SK-N-SH (cell line): Measurements from ENCODE around the gene SH3GL2. TPM values are rescaled to one million over a fixed set of nuclear protein-coding genes. Genes with fewer than 3 reads are reported as not detected.
A peak's percentile ranks its signal among the peaks of the same experiment; 100 is the strongest.

Experiments
- CTCF ChIA-PET: fragments of 300-600, 350-600 bp; formaldehyde crosslinking; extraction: SDS; loops from one replicate; lab custom pipeline; 2021; lab: Yijun Ruan, JAX
- POLR2A ChIA-PET: fragments of 350-600 bp; sonication (Branson Sonifier 250); formaldehyde crosslinking; extraction: SDS; loops from one replicate; lab custom pipeline; 2020; ENCODE audit warnings: antibody characterized with exemption, inconsistent platforms; lab: Yijun Ruan, JAX
- DNase-seq: peaks from one replicate; pipeline ENCODE4 v3.0.0; 2012
- H2AFZ ChIP-seq: fragments of 200-600 bp; sonication (generic); 2 replicates; pipeline ENCODE4 v1.8.1; 2016; ENCODE audit warnings: antibody characterized with exemption, mild to moderate bottlenecking, low read depth
- H3F3A ChIP-seq: fragments of 200-600 bp; sonication (generic); replicated peaks from 2 replicates; pipeline ENCODE3; 2016; ENCODE audit warnings: antibody characterized with exemption, mild to moderate bottlenecking; ENCODE audit not compliant: insufficient read depth
- H3K27ac ChIP-seq, 2 experiments: fragments of 200-500 bp in 1 of 2; fragments of 200-600 bp in 1 of 2; sonication (Bioruptor generic) in 1 of 2; sonication (generic), shearing (Covaris generic) in 1 of 2; 2 replicates each; pipeline versions ENCODE4 v1.5.1 to v1.6.1; 2014 to 2016; ENCODE audit warnings: low read depth in 2 of 2, inconsistent platforms in 1 of 2, low read length in 1 of 2, mild to moderate bottlenecking in 1 of 2, mixed read lengths in 1 of 2
- H3K27me3 ChIP-seq: fragments of 200-600 bp; sonication (generic), shearing (Covaris generic); 2 replicates; pipeline ENCODE4 v1.6.1; 2016; ENCODE audit warnings: mixed run types; ENCODE audit not compliant: insufficient read depth
- H3K36me3 ChIP-seq, 2 experiments: fragments of 200-500 bp in 1 of 2; fragments of 200-600 bp in 1 of 2; sonication (Bioruptor generic) in 1 of 2; sonication (generic) in 1 of 2; replicated peaks in 1 of 2; 2 replicates each; pipeline versions ENCODE3 to v1.5.1; 2014 to 2016; ENCODE audit warnings: low read length in 1 of 2, mild to moderate bottlenecking in 1 of 2; ENCODE audit not compliant: insufficient read depth in 2 of 2, control insufficient read depth in 1 of 2
- H3K4me1 ChIP-seq, 2 experiments: fragments of 200-500 bp in 1 of 2; fragments of 200-600 bp in 1 of 2; sonication (Bioruptor generic) in 1 of 2; sonication (generic), shearing (Covaris generic) in 1 of 2; 2 replicates each; pipeline versions ENCODE4 v1.5.1 to v1.6.1; 2014 to 2016; ENCODE audit warnings: low read depth in 1 of 2, low read length in 1 of 2, mixed run types in 1 of 2; ENCODE audit not compliant: insufficient read depth in 2 of 2, control insufficient read depth in 1 of 2
- H3K4me2 ChIP-seq: fragments of 200-600 bp; sonication (generic), shearing (Covaris generic); 2 replicates; pipeline ENCODE4 v1.6.1; 2017; ENCODE audit warnings: mixed run types
- H3K4me3 ChIP-seq, 2 experiments: fragments of 200-500 bp in 1 of 2; fragments of 200-600 bp in 1 of 2; sonication (Bioruptor generic) in 1 of 2; sonication (generic), shearing (Covaris generic) in 1 of 2; 2 replicates each; pipeline versions ENCODE4 v1.5.1 to v1.8.1; 2014 to 2016; ENCODE audit warnings: low read depth in 2 of 2, inconsistent platforms in 1 of 2, low read length in 1 of 2, mild to moderate bottlenecking in 1 of 2, mixed read lengths in 1 of 2, moderate library complexity in 1 of 2
- H3K79me2 ChIP-seq: fragments of 200-600 bp; sonication (generic); 2 replicates; pipeline ENCODE4 v1.8.1; 2017; ENCODE audit warnings: mild to moderate bottlenecking; ENCODE audit not compliant: insufficient read depth
- H3K9ac ChIP-seq: fragments of 200-600 bp; sonication (generic); 2 replicates; pipeline ENCODE4 v1.6.1; 2017; ENCODE audit warnings: mixed run types
- H3K9me2 ChIP-seq: fragments of 200-600 bp; sonication (generic); 2 replicates; pipeline ENCODE4 v1.6.1; 2017; ENCODE audit warnings: mixed run types
- H3K9me3 ChIP-seq: fragments of 200-600 bp; sonication (generic); 2 replicates; pipeline ENCODE4 v1.6.1; 2017; ENCODE audit warnings: mixed run types, mild to moderate bottlenecking, moderate library complexity
- H4K20me1 ChIP-seq: fragments of 200-600 bp; sonication (generic); 2 replicates; pipeline ENCODE4 v1.6.1; 2017; ENCODE audit warnings: mild to moderate bottlenecking, mixed run types; ENCODE audit not compliant: insufficient read depth
- CHD2 ChIP-seq: fragments of 150-350 bp; IDR thresholded peaks from 2 replicates; pipeline ENCODE4 v1.6.1; 2018; ENCODE audit warnings: low read length; ENCODE audit not compliant: partially characterized antibody
- CTCF ChIP-seq: fragments of 200-600 bp; sonication (generic); IDR thresholded peaks from 2 replicates; pipeline ENCODE4 v1.6.1; 2017; ENCODE audit warnings: antibody characterized with exemption, mild to moderate bottlenecking, moderate library complexity
- FOXJ3 ChIP-seq: sonication (generic); formaldehyde crosslinking; IDR thresholded peaks from 2 replicates; pipeline ENCODE4 v1.5.1; 2020; ENCODE audit warnings: mild to moderate bottlenecking, missing genetic modification reagents
- FOXM1 ChIP-seq: IDR thresholded peaks from 2 replicates; pipeline ENCODE4 v1.4.0; 2012; ENCODE audit warnings: low read depth, mild to moderate bottlenecking
- IRF3 ChIP-seq: fragments of 150-350 bp; IDR thresholded peaks from 2 replicates; pipeline ENCODE4 v1.6.1; 2016; ENCODE audit warnings: mild to moderate bottlenecking, low read depth, low read length
- NFIC ChIP-seq: IDR thresholded peaks from 2 replicates; pipeline ENCODE4 v1.4.0; 2012; ENCODE audit warnings: borderline replicate concordance
- POLR2AphosphoS5 ChIP-seq: IDR thresholded peaks from 2 replicates; pipeline ENCODE4 v1.6.1; 2012; ENCODE audit warnings: low read depth, low read length
- RAD21 ChIP-seq: IDR thresholded peaks from 2 replicates; pipeline ENCODE4 v1.6.1; 2012; ENCODE audit warnings: mild to moderate bottlenecking, low read length
- RCOR1 ChIP-seq: fragments of 150-350 bp; IDR thresholded peaks from 2 replicates; pipeline ENCODE4 v1.6.1; 2017; ENCODE audit warnings: antibody characterized with exemption, low read length
- RFX5 ChIP-seq: IDR thresholded peaks from 2 replicates; pipeline ENCODE4 v1.6.1; 2012; ENCODE audit warnings: mild to moderate bottlenecking, improper control_type of control experiment, low read length
- RXRA ChIP-seq: IDR thresholded peaks from 2 replicates; pipeline ENCODE4 v1.4.0; 2012; ENCODE audit warnings: low read depth, mild to moderate bottlenecking, borderline replicate concordance
- SIN3A ChIP-seq: IDR thresholded peaks from 2 replicates; pipeline ENCODE4 v1.6.1; 2012; ENCODE audit warnings: low read depth, mild to moderate bottlenecking, low read length, moderate library complexity, borderline replicate concordance
- SMC3 ChIP-seq: IDR thresholded peaks from 2 replicates; pipeline ENCODE4 v1.6.1; 2012; ENCODE audit warnings: low read depth, low read length, improper control_type of control experiment
- TAF1 ChIP-seq: IDR thresholded peaks from 2 replicates; pipeline ENCODE4 v1.6.1; 2012; ENCODE audit warnings: low read depth, mild to moderate bottlenecking, low read length, moderate library complexity, borderline replicate concordance
- TCF12 ChIP-seq: IDR thresholded peaks from 2 replicates; pipeline ENCODE4 v1.4.0; 2012
- TEAD4 ChIP-seq: IDR thresholded peaks from 2 replicates; pipeline ENCODE4 v1.4.0; 2012; ENCODE audit warnings: mild to moderate bottlenecking, borderline replicate concordance; ENCODE audit not compliant: insufficient read depth
- ZBTB33 ChIP-seq: IDR thresholded peaks from 2 replicates; pipeline ENCODE4 v1.4.0; 2012; ENCODE audit warnings: low read depth, borderline replicate concordance
- WGBS: methylation state at CpG from one replicate; pipeline ENCODE4 v1.1.6; 2017; ENCODE audit warnings: low lambda C conversion rate; 5-methylcytosine and 5-hydroxymethylcytosine counted together
- polyA plus RNA-seq, 3 experiments: library from polyadenylated mRNA; depleted of rRNA; stranded (reverse); fragments of >200 nt; gene quantifications; 2 replicates each; pipeline ENCODE4 v1.2.3, GENCODE V29; 2012

Gene SH3GL2
- polyA plus RNA-seq, 1 of the 3 experiments (the other 2 are of a cell fraction), result 0.05 TPM

GRCh38 chr9:17793713-17794622 is 215.1 kb downstream of the SH3GL2 start:
- H3K9me3 ChIP-seq, result no peaks in the 10 kb centered on the region
- CTCF ChIA-PET, result interaction anchor here (0.5 to 2.9 kb wide), 7 partner anchors 8 to 1664 kb away, joined by 3 to 26 read pairs (median 3); no protein-coding TSS in a partner anchor
- H3K4me1 ChIP-seq, result no peaks in the 10 kb centered on the region
- H3K9ac ChIP-seq, result no peak overlapping the region
- no peaks in the 10 kb centered on the region for H3K9me2 ChIP-seq
- no peak overlapping the region for H3K4me2 ChIP-seq
- TF ChIP-seq NFIC (no peak), RXRA (no peak), SMC3 (0 out of 2 replicates have a peak, but pooled peaks have one; percentile 21), CTCF (peak; percentile 59), RAD21 (peak; percentile 31; the same call in 1 of the 2 replicates), POLR2AphosphoS5 (no peak), FOXJ3 (no peak), RCOR1 (no peak), RFX5 (no peak), TCF12 (no peak), CHD2 (no peak), TAF1 (no peak), FOXM1 (no peak), ZBTB33 (no peak), IRF3 (no peak), TEAD4 (no peak), SIN3A (no peak)
- TF ChIP-seq, all 33 proteins: peak for 3
- POLR2A ChIA-PET, result no interaction called here
- H3K79me2 ChIP-seq, result no peaks in the 10 kb centered on the region
- no peaks in the 10 kb centered on the region for H3K36me3 ChIP-seq
- no peak overlapping the region for H2AFZ ChIP-seq
- H4K20me1 ChIP-seq, result no peaks in the 10 kb centered on the region
- WGBS, result 21% methylated on average over 14 of the region's 14 CpGs
- no peak overlapping the region for H3K4me3 ChIP-seq
- no peaks in the 10 kb centered on the region for H3F3A ChIP-seq
- no peak for DNase-seq
- no peak overlapping the region for H3K27ac ChIP-seq
- H3K27me3 ChIP-seq, result peaks cover 12% of the 10 kb centered on the region; the same call in 1 of the 2 replicates
